HG03354 (cell line): Measurements from ENCODE around the gene AFDN.

Experiments
- ATAC-seq: cut with Tn5 transposase; IDR thresholded peaks from one replicate; pipeline ENCODE4 v1.9.1; 2021; ENCODE audit warnings: mild to moderate bottlenecking; ENCODE audit not compliant: unreplicated experiment, poor library complexity, severe bottlenecking

The AFDN gene

DNA sequence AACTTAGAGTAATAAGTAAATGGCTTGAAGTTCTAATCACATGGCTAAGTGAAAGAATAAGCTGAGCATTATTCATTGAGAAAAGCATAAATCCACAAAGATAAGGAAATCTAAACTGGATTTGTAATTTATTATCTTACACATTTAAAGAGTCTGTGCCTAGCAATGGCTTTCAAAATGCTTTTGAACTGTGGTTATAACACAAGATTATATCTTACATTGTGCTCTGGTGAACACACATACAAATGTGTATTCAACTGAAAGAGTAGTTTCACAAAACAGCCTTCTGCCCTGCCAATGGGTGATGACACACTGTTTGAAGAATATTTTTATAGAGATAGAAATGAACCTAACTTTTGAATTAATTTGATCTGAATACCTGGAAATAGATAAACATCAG, 83.3 kb downstream of the AFDN start:
- no peak for ATAC-seq

DNA sequence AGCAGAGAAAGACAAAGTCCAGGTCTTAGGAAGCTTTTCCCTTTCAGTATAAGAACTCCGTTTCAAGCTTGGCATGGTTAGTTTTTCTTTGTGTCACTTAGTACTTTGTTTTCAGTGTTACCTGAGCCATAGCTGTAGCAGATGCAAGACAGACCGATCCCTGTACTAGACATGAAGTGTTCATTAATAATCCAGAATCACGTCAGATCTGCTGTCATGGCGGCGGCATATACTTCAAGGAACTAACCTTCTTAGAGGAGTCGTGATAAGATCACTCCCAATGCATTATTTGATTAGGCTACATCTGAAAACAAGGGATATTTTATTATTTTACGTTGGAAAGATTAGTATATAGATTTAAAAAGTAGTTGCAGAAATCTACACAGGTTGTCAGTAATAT, 83.9 kb downstream of the AFDN start:
- no peak for ATAC-seq

DNA sequence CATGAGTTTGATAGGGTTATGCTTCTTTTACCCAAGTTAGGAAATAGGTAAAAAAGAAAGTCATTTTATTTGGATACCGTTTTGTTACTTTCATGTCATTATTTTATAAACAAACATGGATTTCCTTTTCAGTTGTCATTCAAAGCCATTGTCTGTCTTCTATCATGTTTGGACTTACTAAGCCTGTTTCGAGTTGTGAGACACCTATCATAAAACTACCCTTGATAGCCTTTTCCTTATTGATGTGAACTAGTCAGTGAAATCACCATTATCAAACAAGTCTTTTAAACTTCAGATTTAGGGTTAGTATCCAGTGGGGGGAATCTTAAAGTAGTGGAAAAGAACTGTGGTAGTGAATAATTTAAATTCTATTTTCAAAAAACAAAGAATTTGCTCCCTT, 85.8 kb downstream of the AFDN start:
- ATAC-seq: no peak

DNA sequence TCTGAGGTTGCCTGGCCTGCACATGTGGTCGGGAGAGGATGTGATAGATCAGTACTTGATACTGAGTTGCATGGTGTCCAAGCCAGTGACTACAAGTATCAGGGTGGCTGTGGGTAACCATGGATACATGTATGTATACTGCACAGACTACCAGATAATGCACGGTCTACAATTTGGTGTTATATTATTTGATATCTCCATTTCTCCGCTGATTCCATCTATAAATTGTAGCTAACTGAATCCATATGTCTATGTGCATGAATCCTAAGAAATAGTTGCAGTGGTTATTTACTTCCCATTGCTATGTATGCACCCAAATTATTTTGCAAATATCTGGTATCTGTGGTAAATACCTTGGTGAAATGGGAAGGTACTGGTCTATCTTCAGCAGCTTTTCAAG, 87.0 kb downstream of the AFDN start:
- ATAC-seq: no peak

DNA sequence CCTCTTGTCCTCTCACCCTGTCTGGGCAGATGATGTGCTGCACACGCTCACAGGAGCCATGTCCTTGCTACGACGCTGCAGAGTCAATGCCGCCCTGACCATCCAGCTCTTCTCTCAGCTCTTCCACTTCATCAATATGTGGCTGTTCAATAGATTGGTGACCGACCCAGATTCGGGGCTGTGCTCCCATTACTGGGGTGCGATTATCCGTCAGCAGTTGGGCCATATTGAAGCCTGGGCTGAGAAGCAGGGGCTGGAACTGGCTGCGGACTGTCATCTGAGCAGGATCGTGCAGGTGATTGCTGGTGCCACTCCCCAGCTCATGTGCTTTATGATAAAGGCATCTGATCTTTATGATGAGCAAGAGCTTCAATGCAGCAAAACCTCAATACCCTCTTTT, 88.4 kb downstream of the AFDN start:
- no peak for ATAC-seq

DNA sequence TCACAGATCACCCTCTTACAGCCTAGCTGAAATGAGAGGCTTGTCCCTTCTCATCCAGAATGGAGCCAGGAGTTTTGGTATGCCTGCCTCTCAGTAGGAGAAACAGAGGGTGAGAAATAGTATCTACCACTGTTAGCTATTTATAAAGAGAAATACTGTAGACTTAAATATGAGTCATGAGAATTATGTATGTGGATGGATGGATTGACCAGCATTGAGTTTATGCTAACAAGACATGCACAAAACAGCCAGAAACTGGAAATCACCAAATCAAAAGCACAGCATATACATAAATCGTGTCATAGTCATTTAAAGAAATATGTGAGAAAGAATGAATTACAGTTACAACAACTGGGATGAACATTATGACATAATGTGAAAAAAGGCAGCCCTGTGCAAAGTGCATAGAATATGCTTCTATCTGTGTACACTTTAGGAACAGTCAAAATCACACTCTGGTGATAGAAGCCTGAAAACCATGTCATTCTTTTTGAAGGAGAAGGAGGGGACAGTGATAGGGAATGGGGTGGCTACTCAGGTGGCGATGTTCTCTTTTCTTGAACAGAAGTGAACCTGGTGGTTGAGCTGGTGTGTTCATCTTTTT, 90.9 kb downstream of the AFDN start:
- ATAC-seq: no peak

- no peak for ATAC-seq
Observed at GRCh38 chr6:167918548-167919278, 92.0 kb downstream of the AFDN start.

GRCh38 chr6:167919349-167919748, 92.6 kb downstream of the AFDN start:
- no peak for ATAC-seq

GRCh38 chr6:167920165-167920564, 93.5 kb downstream of the AFDN start:
- no peak for ATAC-seq

- ATAC-seq: no peak
Observed at GRCh38 chr6:167921831-167922230, 95.1 kb downstream of the AFDN start.

DNA sequence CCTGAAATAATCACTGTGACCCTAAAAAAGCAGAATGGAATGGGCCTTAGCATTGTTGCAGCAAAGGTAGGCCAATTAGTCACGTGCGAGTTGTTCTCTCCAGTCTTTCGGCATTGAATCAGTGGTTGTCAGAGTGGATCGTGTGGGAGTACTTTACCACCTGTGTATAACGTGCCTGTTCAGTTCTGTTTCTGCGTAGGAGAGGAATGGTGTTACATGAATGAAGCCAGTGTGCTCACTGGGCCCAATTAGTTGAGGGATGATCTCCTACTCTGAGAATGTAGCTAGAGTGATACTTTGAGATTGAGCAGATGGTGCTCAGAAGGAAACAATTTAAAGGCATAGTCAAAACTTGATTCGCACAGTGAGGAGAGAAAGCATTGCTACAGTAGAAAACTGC, 98.3 kb downstream of the AFDN start:
- no peak for ATAC-seq

GRCh38 chr6:167927246-167927645, 100.5 kb downstream of the AFDN start:
- ATAC-seq: no peak

DNA sequence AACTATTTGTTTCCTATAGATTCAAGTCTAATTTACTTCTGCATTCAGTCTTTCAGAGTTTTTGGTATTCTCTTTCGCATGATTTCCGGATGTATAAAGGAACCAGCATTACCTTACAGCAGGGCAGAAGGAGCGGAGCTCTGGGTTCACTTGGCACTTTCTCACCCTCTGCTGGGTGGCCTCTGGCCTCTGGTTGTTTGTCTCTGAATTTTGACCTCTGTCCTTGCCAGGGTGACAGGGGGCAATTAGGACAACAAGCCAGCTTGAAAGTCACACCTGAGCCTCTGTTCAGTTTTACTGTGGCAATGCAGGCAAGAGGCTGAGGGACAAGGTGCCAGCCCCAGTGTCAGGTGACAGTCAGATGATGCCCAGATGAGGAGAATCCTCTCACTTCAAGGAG, 101.4 kb downstream of the AFDN start:
- ATAC-seq: no peak

DNA sequence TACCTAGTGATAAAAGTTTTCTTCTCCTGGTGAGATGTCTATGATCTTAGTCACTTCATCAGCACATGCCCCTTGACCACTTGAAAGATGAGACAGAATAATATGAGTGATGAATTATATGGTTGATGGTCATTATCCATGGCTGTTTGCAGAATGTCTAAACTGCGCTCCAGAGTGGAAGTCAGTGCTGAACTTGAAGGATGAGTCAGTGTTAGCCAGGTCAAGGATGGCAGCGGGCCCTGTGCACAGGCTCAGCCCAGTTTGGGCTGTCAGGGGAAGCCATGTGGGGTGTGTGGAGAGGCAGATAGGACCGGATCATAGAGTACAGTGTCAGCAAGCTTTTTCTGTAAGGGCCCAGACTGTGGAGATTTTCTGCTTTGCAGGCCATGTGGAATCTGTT, 103.6 kb downstream of the AFDN start:
- ATAC-seq: no peak

GRCh38 chr6:167932468-167933276, 106.0 kb downstream of the AFDN start:
- peak; percentile 73 for ATAC-seq

DNA sequence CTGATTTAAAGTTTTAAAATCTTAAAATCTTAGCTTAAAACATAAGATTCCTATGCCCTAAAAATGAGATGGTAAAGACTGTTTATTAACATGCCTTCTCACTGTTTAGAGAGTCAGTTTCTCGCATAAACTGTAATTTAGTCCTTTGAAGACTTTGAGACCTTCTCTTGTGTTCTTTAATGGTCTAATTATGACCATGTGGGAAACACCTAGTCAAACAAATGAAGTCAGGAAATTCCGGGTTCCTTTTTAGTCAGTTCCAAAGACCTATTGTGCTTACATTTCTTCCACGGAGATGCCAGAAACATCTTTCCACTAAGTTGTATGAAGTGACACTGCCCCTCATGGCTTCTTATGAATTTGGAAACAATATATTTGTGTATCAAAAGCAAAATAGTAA, 106.6 kb downstream of the AFDN start:
- ATAC-seq: no peak

- ATAC-seq: no peak
Observed at GRCh38 chr6:167933847-167934246, 107.1 kb downstream of the AFDN start.

- no peak for ATAC-seq
Observed at GRCh38 chr6:167934426-167934864, 107.7 kb downstream of the AFDN start.

GRCh38 chr6:167936051-167936450, 109.3 kb downstream of the AFDN start:
- ATAC-seq: no peak

GRCh38 chr6:167937301-167937700, 110.6 kb downstream of the AFDN start:
- ATAC-seq: no peak
